KG1 (cell line): Measurements from ENCODE around the gene PKIB.
"Not testable (repeated sequence)": the region's sequence is repeated elsewhere in the genome, so short reads cannot be mapped to it uniquely, and the experiment has no call there.

Experiments
- DNase-seq: peaks from one replicate; lab custom pipeline; 2025; lab: John Stamatoyannopoulos, UW

Gene PKIB

GRCh38 chr6:122744856-122745255 lies 134.7 kb downstream of the PKIB start:
- DNase-seq: not testable (repeated sequence)

- no peak for DNase-seq
Measured at GRCh38 chr6:122746688-122747087, 136.5 kb downstream of the PKIB start.

- no peak for DNase-seq
Measured at GRCh38 chr6:122747573-122747972, 137.4 kb downstream of the PKIB start.

GRCh38 chr6:122748945-122749344 lies 138.7 kb downstream of the PKIB start:
- not testable (repeated sequence) for DNase-seq

GRCh38 chr6:122749451-122750050 lies 139.3 kb downstream of the PKIB start:
- DNase-seq: no peak

- no peak for DNase-seq
Measured at GRCh38 chr6:122751326-122751725, 141.1 kb downstream of the PKIB start.

GRCh38 chr6:122752459-122752858 lies 142.3 kb downstream of the PKIB start:
- DNase-seq: no peak

- DNase-seq: no peak
Measured at GRCh38 chr6:122753000-122753687, 142.9 kb downstream of the PKIB start.

GRCh38 chr6:122753688-122754056 lies 143.5 kb downstream of the PKIB start:
- no peak for DNase-seq

GRCh38 chr6:122754191-122754731 lies 144.1 kb downstream of the PKIB start:
- DNase-seq: no peak

- no peak for DNase-seq
Measured at GRCh38 chr6:122755901-122756300, 145.7 kb downstream of the PKIB start.

GRCh38 chr6:122758927-122759334 lies 148.7 kb downstream of the PKIB start:
- no peak for DNase-seq

- DNase-seq: no peak
Measured at GRCh38 chr6:122760330-122760729, 150.1 kb downstream of the PKIB start.

- no peak for DNase-seq
Measured at GRCh38 chr6:122766256-122766655, 156.1 kb downstream of the PKIB start.

GRCh38 chr6:122770835-122771601 lies 160.8 kb downstream of the PKIB start:
- DNase-seq: no peak

GRCh38 chr6:122772724-122773415 lies 162.7 kb downstream of the PKIB start:
- DNase-seq: no peak
